HEK293T (cell line): Measurements from ENCODE around the gene OVCA2.

Source experiments
- ARNT ChIP-seq: fragments of 450-650 bp; IDR thresholded peaks from 2 replicates; pipeline ENCODE4 v1.6.1; 2017; ENCODE audit warnings: mild to moderate bottlenecking
- FOXK2 ChIP-seq: fragments of 450-650 bp; IDR thresholded peaks from 2 replicates; pipeline ENCODE4 v1.6.1; 2016; ENCODE audit warnings: mild to moderate bottlenecking
- FOXM1 ChIP-seq: fragments of 450-650 bp; IDR thresholded peaks from 2 replicates; pipeline ENCODE4 v1.6.1; 2017; ENCODE audit warnings: mild to moderate bottlenecking, borderline replicate concordance
- HDGF ChIP-seq: fragments of 450-650 bp; IDR thresholded peaks from 2 replicates; pipeline ENCODE4 v1.6.1; 2017; ENCODE audit warnings: antibody characterized with exemption, borderline replicate concordance
- L3MBTL2 ChIP-seq: fragments of 450-650 bp; conservative IDR thresholded peaks from 2 replicates; pipeline ENCODE4 v1.6.1; 2016; ENCODE audit warnings: mild to moderate bottlenecking
- LEF1 ChIP-seq: fragments of 450-650 bp; IDR thresholded peaks from 2 replicates; pipeline ENCODE4 v1.6.1; 2017; ENCODE audit warnings: mild to moderate bottlenecking, borderline replicate concordance
- NFRKB ChIP-seq: fragments of 450-650 bp; IDR thresholded peaks from 2 replicates; pipeline ENCODE4 v1.6.1; 2016; ENCODE audit warnings: mild to moderate bottlenecking, moderate library complexity
- SP1 ChIP-seq: fragments of 450-650 bp; IDR thresholded peaks from 2 replicates; pipeline ENCODE4 v1.6.1; 2017
- TARDBP ChIP-seq: fragments of 450-650 bp; IDR thresholded peaks from 2 replicates; pipeline ENCODE4 v1.6.1; 2016

DNA sequence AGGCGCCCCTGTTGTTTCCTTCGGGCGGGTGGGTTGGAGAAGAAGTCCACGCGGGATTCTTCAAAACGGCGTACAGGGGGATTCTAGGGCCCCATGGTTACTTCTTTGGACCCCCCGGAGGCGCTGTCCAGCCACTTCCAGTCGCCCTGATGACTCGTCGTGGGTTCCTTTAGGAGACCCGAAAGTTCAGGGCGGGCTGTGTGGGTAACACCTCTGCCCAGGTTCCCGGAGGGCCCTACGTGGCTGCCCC is 12.4 kb downstream of the OVCA2 start:
- TF ChIP-seq SP1 (no peak), NFRKB (no peak), LEF1 (no peak), TARDBP (no peak), L3MBTL2 (no peak; the same call in 1 of the 2 replicates), FOXK2 (no peak), ARNT (no peak), FOXM1 (no peak), HDGF (no peak)
